ENCODE measurements around the gene ADAMTS7.

GRCh38 chr15:78831229-78832207, 20.3 kb upstream of the ADAMTS7 start:
- TF ChIP-seq CTCF (IDR thresholded peaks at IDR 0.05): no peak
- no peak for TF ChIP-seq POLR2A (IDR thresholded peaks at IDR 0.05)

Measured in uterus (tissue), 2 donors.